ENCODE data around the gene CATSPER1.

CATSPER1 gene

DNA sequence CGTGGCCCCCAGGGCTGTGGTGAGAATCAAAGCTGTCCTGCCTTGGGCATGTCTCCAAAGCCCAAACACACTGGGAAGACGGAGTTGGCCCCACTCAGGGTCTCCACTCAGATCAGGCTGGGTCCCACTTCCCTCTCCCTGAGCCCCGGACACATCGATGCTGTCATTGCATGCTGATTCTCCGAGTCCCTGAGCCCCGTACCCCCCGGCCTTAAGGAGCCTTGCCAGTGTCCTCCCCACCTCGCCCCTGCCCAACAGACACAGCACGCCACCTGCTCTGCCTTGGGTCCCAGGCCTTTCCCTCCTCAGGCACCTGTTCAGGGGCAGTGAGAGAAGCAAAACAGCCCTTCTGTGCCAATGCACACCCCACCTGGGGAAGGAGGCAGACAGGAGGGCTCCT lies 38.9 kb downstream of the CATSPER1 start:
- POLR2A ChIA-PET = no interaction called here
- no peak for DNase-seq (ENCODE audit: extremely low spot score)
- CTCF ChIA-PET = interaction anchor here (17.1 kb wide), 1 partner anchor 103 kb away, joined by 287 read pairs; the partner anchor contains the start of genes CCDC85B, CTSW and FIBP
- TF ChIP-seq CTCF (IDR thresholded peaks at IDR 0.05; ENCODE audit: control extremely low read depth, extremely low read depth, low read depth, missing control alignments) = no peak

- ChIA-PET POLR2A (no interaction called here), CTCF (interaction anchor here (1.0 to 17.1 kb wide), 4 partner anchors 39 to 203 kb away, joined by 3 to 287 read pairs (median 8); partner anchors contain the start of genes AP5B1, CCDC85B, CTSW and FIBP)
- no peak for DNase-seq (ENCODE audit: extremely low spot score)
- no peak for TF ChIP-seq CTCF (IDR thresholded peaks at IDR 0.05; ENCODE audit: control extremely low read depth, extremely low read depth, low read depth, missing control alignments)
Measured at GRCh38 chr11:65983589-65983987, 42.7 kb downstream of the CATSPER1 start.

DNA sequence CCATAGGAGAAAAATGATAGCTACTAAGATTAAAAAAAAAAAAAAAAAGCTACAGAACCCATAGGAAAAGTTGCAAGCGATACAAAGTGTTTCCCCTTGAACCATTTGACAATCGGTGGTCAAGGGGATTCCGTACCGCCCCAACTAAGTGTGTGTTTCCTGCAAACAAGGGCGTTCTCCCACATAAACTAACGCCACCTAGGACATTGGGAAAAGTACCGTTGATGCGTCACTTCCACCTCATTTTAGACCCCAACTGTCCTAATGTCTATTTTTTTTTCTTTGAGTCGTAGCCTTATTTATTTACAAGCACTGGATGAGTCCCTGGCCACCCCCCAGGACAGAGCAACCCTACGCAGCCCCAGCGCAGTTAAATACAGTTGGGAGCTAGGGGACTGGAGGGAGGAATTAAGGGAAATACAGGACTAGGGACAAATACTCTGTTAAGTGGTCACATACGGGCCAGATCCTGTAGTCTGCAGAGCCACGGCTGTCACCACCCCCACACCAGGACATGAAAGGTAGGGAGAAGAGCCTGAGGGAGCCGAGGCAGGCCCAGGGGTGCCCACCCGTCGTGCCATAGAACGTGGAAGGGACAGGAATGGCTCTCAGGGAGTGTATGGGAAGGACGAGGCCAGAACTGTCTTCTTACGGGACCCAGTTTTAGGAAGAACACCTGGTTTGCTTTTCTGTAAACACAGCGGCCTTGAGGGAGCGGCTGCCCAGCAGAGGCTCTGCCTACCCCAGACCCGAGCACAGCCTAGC lies 43.3 kb downstream of the CATSPER1 start:
- ChIA-PET POLR2A (no interaction called here), CTCF (interaction anchor here (1.0 to 17.1 kb wide), 4 partner anchors 39 to 164 kb away, joined by 3 to 287 read pairs (median 3); partner anchors contain the start of genes CCDC85B, CTSW and FIBP)
- TF ChIP-seq CTCF (IDR thresholded peaks at IDR 0.05; ENCODE audit: control extremely low read depth, extremely low read depth, low read depth, missing control alignments) = no peak
- no peak for DNase-seq (ENCODE audit: extremely low spot score)

DNA sequence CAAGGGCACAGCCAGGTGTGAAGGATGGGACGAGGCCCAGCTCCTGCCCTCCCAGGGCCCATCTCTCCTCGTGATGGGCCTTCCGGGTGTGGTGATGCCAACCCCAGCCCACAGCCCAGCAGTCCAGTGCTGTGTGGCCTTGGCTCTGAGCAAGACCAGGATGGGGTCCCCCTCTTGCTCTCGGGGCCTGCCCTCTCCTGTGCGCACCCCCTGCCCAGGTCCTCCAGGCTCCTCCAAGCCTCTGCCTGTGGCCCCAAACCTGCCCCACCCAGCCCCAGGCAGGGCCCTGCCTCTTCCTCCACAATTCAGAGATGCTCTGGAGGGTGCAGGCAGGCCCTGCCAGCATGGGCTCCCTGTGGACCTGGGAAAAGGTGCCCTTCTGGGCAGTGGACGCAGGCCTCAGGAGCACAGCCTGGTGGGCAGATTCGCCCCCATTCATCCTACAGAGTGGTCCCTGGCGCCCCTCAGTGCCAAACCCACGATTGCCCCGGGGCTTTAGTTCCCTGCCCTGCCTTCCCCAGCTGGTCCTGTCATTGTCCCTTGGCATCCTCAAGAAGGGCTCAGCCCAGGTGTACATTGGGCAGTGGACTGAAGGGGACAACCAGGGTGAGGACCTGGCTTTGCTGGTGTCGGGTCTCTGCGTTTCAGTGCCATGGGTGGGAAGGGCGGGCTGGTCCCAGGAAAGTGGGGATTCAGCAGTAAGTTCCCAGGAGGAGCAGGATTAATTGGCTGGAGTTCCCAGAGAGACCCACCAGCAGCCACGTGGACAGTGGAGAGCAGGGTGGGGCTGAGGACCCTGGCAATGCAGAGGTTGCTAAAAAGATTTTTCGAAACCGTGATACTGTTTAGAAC lies 44.1 kb downstream of the CATSPER1 start:
- DNase-seq (ENCODE audit: extremely low spot score) = no peak
- ChIA-PET CTCF (interaction anchor here (1.3 to 17.1 kb wide), 2 partner anchors 40 to 98 kb away, joined by 3 to 287 read pairs; partner anchors contain the start of genes CCDC85B, CTSW and FIBP), POLR2A (interaction anchor here (0.6 kb wide), 1 partner anchor 73 kb away, joined by 3 read pairs; no protein-coding TSS in a partner anchor)
- TF ChIP-seq CTCF (IDR thresholded peaks at IDR 0.05; ENCODE audit: control extremely low read depth, extremely low read depth, low read depth, missing control alignments) = no peak

DNA sequence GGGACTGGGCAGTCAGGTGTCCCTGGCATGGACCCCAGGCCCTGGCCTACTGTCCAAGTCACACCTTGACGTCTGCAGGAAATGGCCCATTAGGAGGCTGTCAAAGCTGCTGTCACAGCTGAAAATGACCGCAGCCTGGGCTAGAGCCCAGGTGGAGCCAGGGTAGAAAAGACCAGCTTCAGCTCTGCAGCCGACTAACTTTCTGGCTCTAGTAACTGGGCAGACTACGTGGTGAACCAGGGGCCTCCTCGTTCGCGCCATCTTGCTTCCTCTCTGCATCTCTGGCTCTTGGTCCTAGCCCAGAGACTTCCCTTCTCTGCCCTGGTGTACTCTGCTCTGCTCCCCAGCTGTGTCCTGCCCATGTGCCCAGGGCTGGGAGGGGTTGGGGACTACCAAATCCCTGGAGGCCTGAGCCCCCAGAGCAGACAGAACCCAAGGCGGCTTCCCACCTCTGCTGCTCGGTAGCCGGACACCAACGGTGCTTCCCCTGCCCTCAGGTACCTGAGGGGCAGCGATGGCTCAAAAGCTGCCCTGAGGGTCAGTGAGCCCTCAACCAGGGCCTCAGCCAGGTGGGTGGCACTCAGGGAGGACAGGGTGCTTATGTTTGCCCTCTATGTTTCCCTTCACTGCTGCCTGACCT lies 45.1 kb downstream of the CATSPER1 start:
- no peak for DNase-seq (ENCODE audit: extremely low spot score)
- ChIA-PET POLR2A (no interaction called here), CTCF (interaction anchor here (1.3 to 17.1 kb wide), 3 partner anchors 8 to 97 kb away, joined by 3 to 287 read pairs (median 17); partner anchors contain the start of genes CCDC85B, CTSW and FIBP)
- no peak for TF ChIP-seq CTCF (IDR thresholded peaks at IDR 0.05; ENCODE audit: control extremely low read depth, extremely low read depth, low read depth, missing control alignments)

Measured in GM10248 (cell line).